Upper lobe of left lung (tissue), 6 donors: ENCODE data around the gene PRKCE. TPM values are rescaled to one million over a fixed set of nuclear protein-coding genes. Genes with fewer than 3 reads are reported as not detected.
A peak's percentile ranks its signal among the peaks of the same experiment; 100 is the strongest.

Experiments used
- ATAC-seq, 2 donors: fragments of 200-7000 bp; cut with Tn5 transposase; one replicate each; pipeline ENCODE4 v1.9.1; 2022; ENCODE audit warnings: mild to moderate bottlenecking in 2 of 2, moderate library complexity in 2 of 2; ENCODE audit not compliant: low FRiP score in 2 of 2
- DNase-seq, 2 donors: peaks; one replicate each; pipeline ENCODE4 v3.0.0-alpha.2; 2019 to 2020
- H3K27ac ChIP-seq, 4 donors: fragments of 200-600 bp; sonication (generic); one replicate each; pipeline ENCODE4 v1.5.1; 2016 to 2019
- H3K27me3 ChIP-seq, 4 donors: fragments of 200-600 bp; sonication (generic); one replicate each; pipeline ENCODE4 v1.5.1; 2017 to 2019
- H3K36me3 ChIP-seq, 4 donors: fragments of 200-600 bp; sonication (generic); one replicate each; pipeline ENCODE4 v1.5.1; 2016 to 2019
- H3K4me1 ChIP-seq, 4 donors: fragments of 200-600 bp; sonication (generic); one replicate each; pipeline ENCODE4 v1.5.1; 2018 to 2019
- H3K4me3 ChIP-seq, 4 donors: fragments of 200-600 bp; sonication (generic); one replicate each; pipeline ENCODE4 v1.5.1; 2017 to 2019; ENCODE audit warnings: mild to moderate bottlenecking in 2 of 4, moderate library complexity in 1 of 4
- H3K9me3 ChIP-seq, 4 donors: fragments of 200-600 bp; sonication (generic); one replicate each; pipeline ENCODE4 v1.5.1; 2018 to 2019
- CTCF ChIP-seq, 6 experiments: fragments of 450-650 bp in 4 of 6; fragments of 200-600 bp in 2 of 6; sonication (generic) in 2 of 6; IDR thresholded peaks; one replicate each; pipeline ENCODE4 v1.5.1; 2016 to 2019; ENCODE audit warnings: antibody characterized with exemption in 6 of 6
- EP300 ChIP-seq, 4 donors: sonication (generic); formaldehyde crosslinking; IDR thresholded peaks; one replicate each; pipeline ENCODE4 v1.5.1; 2017; ENCODE audit warnings: antibody characterized with exemption in 4 of 4, control low read depth in 2 of 4
- POLR2A ChIP-seq, 4 donors: fragments of 450-650 bp; IDR thresholded peaks; one replicate each; pipeline ENCODE4 v1.5.1; 2016 to 2017; ENCODE audit warnings: antibody characterized with exemption in 4 of 4, mild to moderate bottlenecking in 2 of 4
- POLR2AphosphoS5 ChIP-seq, 2 donors: sonication (generic); formaldehyde crosslinking; IDR thresholded peaks; one replicate each; pipeline ENCODE4 v1.5.1; 2017; ENCODE audit warnings: antibody characterized with exemption in 2 of 2
- WGBS, 2 donors: methylation state at CpG; one replicate each; pipeline ENCODE4 v1.1.5; 2017 to 2018; 5-methylcytosine and 5-hydroxymethylcytosine counted together
- total RNA-seq, 6 donors: library from RNA; depleted of rRNA in 4 of 6; stranded (reverse); fragments of >200 nt in 4 of 6; gene quantifications; one replicate each; pipeline versions ENCODE4 v1.1.0 to v1.2.1, GENCODE V29; 2016 to 2021
- donor health status: DM: no; HTN: no; CAD: no; lungs with moderate emphysema.
- donor health status: DM: no; HTN: yes; CAD: no; lungs with severe emphysema.

The PRKCE gene
- total RNA-seq, 6 donors from 2014 or later: 54.9 to 124 (median 75.6) TPM

DNA sequence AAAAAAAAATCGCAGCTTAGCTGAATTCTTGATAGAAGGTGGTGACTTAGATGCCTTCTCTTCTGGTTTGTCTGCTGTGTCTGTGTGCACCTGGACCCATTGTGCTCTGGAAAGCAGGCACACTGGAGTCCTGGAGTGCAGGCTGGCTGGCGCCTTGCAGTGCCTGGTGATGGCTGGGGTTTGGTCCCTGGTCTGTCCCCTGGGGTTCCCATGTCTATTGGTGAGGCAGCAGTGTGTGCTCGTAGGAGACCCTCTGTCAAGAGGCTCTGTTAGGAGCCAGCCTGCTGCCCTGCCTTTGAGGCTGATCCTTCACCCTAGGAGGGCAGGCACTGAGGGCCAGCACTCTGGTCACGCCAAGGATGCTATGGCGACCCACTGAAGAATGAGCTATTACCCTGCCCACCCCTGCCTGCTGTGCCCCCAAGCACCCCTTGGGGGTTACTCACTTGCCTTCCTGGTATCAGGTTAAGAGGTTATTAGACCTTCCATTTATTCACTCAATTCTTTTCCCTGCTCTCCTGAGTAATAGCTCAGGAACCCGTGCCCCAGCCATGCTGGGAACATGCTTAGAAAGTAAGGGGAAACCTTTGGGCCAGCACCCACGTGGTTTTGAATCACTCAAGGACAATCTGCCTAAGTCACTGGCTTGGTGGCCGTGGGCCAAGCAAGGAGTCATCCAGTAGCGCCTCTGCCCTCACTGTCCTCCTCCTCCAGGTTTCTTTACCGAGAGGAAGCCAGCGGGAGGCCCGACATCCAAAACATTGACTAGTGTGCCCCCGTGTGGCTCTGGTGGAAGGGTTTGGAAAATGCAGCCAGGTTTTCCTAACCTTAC lies 284.5 kb downstream of the PRKCE start:
- TF ChIP-seq CTCF (IDR thresholded peaks at IDR 0.05): peak; percentile 51 to 90 (median 86)
- TF ChIP-seq POLR2A (IDR thresholded peaks at IDR 0.05): peak in 1 of 4 donors; percentile 17
- peak in 2 of 4 donors; percentile 47 to 78 for TF ChIP-seq EP300 (IDR thresholded peaks at IDR 0.05)
- peak; percentile 75 to 80 for TF ChIP-seq POLR2AphosphoS5 (IDR thresholded peaks at IDR 0.05)
- WGBS, 2 donors: 28 to 42% methylated on average over 10 to 13 of the region's 13 CpGs
- Histone ChIP-seq H3K4me3 (no peak overlapping the region), H3K36me3 (no peaks in the 10 kb centered on the region), H3K27me3 (no peaks in the 10 kb centered on the region), H3K4me1 (peaks cover 23 to 37% (median 31%) of the 10 kb centered on the region in 4 donors), H3K9me3 (no peaks in the 10 kb centered on the region), H3K27ac (peak overlapping the region; percentile 37 to 71 (median 65))
- DNase-seq (peak; percentile 17 to 97), ATAC-seq (peak; percentile 91 to 94)

DNA sequence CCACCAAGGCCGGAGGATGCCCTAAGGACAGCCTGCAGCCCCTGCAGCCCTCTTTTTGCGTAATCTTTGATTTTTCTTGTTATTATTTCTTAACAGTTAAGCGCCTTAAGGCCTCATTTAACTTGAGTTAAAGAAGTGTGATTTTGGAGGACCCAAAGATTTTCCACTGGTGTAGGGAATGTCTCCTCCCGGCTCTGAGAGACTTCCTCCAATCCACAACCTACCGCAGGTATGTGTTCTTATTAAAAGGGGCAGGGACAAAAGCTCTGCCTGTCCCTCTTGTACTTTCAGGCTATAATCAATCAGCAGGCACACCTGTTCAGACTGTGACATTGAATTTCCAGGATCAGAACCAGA lies 285.1 kb downstream of the PRKCE start:
- Histone ChIP-seq H3K9me3 (no peaks in the 10 kb centered on the region), H3K4me1 (peaks cover 25 to 42% (median 31%) of the 10 kb centered on the region in 4 donors), H3K27ac (peak overlapping the region in 1 of 4 donors; percentile 71), H3K4me3 (no peak overlapping the region), H3K27me3 (no peaks in the 10 kb centered on the region), H3K36me3 (no peaks in the 10 kb centered on the region)
- ATAC-seq: no peak
- TF ChIP-seq POLR2A (IDR thresholded peaks at IDR 0.05): peak in 1 of 4 donors; percentile 7
- TF ChIP-seq CTCF (IDR thresholded peaks at IDR 0.05): no peak
- 43 to 50% methylated on average over 5 of the region's 5 CpGs for WGBS, 2 donors
- DNase-seq: no peak

- TF ChIP-seq CTCF (IDR thresholded peaks at IDR 0.05) (no peak), POLR2A (IDR thresholded peaks at IDR 0.05) (no peak), POLR2AphosphoS5 (IDR thresholded peaks at IDR 0.05) (no peak), EP300 (IDR thresholded peaks at IDR 0.05) (no peak)
- 96 to 97% methylated on average over 4 of the region's 4 CpGs for WGBS, 2 donors
- H3K9me3 ChIP-seq: no peaks in the 10 kb centered on the region
- H3K4me1 ChIP-seq: peaks cover 32 to 54% (median 37%) of the 10 kb centered on the region in 4 donors
- H3K4me3 ChIP-seq: no peak overlapping the region
- H3K36me3 ChIP-seq: no peaks in the 10 kb centered on the region
- H3K27ac ChIP-seq: peak overlapping the region in 3 of 4 donors; percentile 35 to 77 (median 72)
- ATAC-seq (no peak), DNase-seq (no peak)
- H3K27me3 ChIP-seq: no peaks in the 10 kb centered on the region
These were observed 286.5 kb downstream of the PRKCE start for GRCh38 chr2:45937990-45938389.

- Histone ChIP-seq H3K36me3 (no peaks in the 10 kb centered on the region), H3K4me1 (peaks cover 36 to 62% (median 43%) of the 10 kb centered on the region in 4 donors), H3K27me3 (no peaks in the 10 kb centered on the region), H3K9me3 (no peaks in the 10 kb centered on the region), H3K27ac (peak overlapping the region; percentile 35 to 79 (median 74)), H3K4me3 (no peak overlapping the region)
- TF ChIP-seq POLR2AphosphoS5 (IDR thresholded peaks at IDR 0.05) (peak; percentile 75), EP300 (IDR thresholded peaks at IDR 0.05) (peak in 1 of 4 donors; percentile 65), POLR2A (IDR thresholded peaks at IDR 0.05) (no peak), CTCF (IDR thresholded peaks at IDR 0.05) (no peak)
- peak in 1 of 2 donors; percentile 88 for DNase-seq
- peak; percentile 85 to 91 for ATAC-seq
- WGBS, 2 donors: 40 to 45% methylated on average over 13 of the region's 13 CpGs
These were observed 287.4 kb downstream of the PRKCE start for GRCh38 chr2:45938649-45939511.
